HG03159 (cell line): Measurements from ENCODE around the gene PPP1R16B.

Source experiments
- ATAC-seq: cut with Tn5 transposase; IDR thresholded peaks from one replicate; pipeline ENCODE4 v1.9.1; 2021; ENCODE audit warnings: mild to moderate bottlenecking, moderate library complexity; ENCODE audit not compliant: unreplicated experiment

The PPP1R16B gene

DNA sequence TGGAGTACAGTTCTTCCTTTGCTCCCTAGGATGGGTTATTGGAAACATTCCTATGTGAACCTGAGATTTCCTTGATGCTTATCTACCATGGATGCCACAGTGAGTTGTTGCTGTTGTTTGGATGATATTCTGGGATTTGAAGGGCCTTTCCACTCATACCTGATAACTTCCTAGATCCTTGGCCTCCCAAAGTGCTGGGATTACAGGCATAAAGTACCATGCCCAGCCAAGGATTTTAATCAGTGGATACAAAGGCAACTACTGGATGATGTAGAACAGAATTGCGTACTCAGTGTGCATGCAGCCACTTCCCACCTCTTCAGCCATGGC is 20.0 kb downstream of the PPP1R16B start:
- ATAC-seq = no peak

DNA sequence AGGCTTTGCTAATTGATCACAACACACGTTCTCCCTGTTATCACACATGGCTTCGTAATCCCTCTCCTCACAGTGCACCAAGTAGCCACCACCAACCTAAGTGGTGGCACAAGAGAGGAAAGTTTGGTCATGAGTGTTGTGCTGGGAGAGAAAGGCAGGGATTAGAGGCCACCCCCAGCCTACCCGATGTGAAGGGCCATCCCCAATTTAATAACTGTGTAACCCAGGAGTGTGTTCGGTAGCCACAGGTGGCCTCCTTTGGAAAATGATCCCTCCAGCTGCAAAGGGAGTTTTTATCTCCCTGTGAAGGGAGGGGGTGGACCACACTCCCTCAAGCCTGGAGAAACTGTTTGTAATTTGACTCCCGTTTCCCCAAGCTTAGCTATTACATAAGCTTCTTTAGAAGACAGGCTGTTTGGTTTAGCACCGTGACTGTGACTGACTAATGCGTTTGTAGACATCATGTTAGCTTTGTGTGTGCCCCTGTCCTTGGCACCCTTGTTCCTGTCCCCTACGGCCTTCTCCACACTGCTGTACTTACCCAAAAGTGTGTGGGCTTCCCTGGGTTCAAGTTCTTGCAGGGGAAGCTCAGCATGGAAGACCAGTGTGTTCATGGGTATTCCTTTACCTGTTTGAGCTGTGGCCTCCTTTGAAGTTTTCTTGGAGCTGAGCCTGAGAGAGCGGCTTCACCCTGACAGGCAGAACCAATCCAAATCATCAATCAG is 20.6 kb downstream of the PPP1R16B start:
- no peak for ATAC-seq

DNA sequence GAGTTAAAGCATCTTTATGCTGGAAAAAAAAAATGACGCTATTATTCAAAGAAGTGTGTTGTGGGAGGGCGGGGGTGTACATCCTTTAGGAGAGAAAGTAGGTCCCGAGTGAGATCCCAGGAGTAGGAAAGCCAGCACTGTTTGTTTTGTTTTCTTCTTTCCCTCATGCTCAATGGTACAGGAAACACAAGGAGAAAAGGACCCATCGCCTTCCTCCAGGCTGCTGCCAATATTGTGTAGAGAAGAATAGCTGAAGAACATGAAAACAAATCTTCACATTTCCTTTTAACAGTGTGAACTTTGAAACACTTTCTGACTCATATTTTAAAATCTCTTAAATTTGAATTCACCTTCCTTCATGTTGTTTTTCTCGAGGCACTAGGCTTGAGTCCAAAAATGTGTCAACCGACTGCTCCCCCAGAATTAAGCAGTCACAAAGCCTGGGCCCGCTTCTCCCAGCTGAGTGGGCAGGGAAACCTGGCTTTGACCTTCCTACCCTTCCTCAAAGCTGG is 22.3 kb downstream of the PPP1R16B start:
- no peak for ATAC-seq

DNA sequence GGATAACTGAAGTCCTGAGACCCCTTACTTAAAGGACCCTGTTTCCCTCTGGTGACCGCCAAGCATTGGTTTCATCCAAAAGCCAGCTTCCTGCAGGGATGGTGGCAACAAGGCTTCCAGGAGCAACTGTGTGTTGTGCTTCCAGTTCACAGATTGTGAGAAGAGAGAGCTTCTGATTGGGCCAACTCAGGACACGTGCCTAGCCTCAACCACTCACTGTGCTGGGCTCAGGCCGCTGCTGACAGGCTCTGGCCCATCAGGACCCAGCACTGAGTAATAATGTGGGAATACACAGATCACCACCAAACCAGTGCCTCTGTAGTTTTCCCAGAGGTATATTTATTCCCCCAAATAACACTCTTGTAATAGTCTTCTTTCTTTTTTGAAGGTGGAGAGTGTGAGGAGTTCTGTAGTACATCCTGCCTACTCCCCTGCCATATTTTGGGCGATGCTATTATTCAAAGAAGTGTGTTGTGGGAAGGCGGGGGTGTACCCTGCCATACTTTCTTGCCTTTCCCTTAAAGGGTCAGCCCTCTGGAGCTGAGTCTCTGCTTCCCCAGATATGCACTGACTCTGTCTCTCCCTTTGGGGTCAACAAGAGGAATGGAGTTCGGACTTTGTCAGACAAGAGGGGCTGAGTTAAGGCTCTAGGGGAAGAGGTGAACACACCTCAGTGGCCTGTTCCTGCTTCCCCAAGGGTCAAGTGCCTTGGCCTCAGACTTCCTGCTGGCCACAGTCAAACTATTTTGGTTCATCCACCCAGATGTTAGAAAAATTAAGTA is 23.2 kb downstream of the PPP1R16B start:
- no peak for ATAC-seq

DNA sequence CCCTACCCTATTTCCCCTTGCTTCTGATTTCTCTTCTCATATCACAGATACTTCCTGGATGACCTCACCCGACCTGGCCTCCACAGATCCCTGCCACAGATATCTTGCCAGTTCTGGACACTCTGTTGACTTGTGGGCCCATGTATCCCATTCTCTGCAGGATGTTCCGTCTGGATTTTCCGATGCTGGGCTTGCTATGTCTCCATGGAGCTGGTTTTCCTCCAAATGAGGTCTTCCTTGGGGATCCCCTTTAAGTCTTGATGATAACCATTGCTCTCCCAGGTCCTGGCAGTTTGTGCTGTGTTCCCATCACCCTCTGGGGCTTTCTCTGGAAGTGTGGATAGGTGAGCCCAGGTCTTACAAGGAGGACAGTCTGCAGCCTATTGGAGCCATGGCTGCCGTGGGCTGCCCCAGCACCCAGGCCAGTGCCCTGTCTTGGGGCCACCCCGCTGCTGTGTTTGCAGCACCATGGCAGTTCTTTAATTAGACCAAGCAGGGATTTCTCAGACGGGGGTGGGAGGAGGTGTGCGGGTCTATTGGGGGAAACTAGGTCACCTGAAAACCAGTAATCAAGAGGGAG is 23.9 kb downstream of the PPP1R16B start:
- no peak for ATAC-seq

DNA sequence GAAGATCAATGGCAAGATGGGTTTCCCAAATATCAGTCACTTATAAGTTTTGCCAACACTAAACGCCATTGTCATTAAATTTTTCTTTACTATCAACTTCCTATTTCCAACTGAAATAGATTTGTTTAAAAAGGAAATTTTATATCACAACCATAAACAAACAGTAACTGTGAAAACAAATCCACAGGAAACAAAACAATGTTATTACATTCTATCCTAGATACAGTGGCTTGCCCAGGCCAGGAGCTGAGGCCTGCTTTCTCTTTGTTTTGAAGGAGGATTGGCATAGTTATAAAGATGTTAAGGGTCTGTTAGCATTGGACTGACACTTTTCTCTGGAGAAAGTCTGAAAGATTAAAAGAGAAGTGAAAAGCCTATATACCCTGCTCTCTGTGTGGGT is 24.9 kb downstream of the PPP1R16B start:
- no peak for ATAC-seq

DNA sequence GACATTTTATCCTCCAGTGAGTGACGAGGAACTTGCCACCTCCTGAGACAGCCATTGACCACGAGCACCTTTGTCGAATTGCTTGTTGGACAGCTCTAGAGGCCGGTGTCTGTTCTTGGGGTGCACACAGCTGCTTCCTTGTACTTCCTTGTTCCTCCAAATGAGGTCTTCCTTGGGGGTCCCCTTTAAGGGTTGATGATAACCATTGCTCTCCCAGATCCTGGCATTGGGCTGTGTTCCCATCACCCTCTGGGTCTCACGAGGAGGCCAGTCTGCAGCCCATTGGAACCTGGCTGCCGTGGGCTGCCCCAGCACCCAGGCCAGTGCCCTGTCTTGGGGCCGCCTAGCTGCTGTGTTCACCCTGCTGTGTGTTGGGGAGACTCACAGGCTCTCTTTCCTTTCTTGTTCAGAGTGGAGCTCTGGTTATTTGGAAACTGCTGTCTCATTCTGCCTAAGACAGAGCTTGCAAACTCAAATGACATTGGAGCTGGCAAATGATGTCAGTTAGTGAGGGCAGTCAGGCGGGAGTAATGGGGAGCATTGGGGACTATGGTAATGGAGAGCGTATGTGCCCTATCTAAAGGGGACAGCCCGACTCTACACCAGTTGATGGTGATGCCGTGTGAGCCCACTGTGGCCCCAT is 25.7 kb downstream of the PPP1R16B start:
- ATAC-seq = no peak

DNA sequence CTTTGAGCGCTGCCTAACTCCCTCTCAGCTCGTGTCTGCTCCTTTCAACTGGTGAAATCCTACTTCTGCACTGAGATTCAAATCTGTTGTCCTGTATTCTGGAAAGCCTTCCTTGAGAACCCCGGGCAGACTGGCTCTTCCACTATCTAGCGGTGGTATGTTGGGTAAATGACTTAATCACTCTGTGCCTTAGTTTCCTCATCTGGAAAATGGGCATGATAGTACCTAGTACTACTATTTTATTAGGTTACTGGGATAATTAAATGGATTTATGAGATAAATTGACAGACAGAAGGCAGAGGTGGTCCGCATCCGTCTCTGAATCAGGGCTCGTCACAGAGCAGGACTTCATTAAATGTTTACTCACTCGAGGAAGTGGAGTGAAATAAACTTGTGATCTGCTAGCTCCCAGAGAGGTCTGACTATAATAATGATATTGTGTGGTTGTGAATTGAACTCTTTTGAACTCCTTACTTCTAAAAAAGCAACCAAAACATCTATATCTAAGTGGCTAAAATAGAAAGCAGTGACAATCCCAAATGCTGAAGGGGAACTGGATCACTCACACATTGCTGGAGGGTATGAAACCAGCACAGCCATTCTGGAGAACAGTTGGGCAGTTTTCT is 26.6 kb downstream of the PPP1R16B start:
- ATAC-seq = no peak

DNA sequence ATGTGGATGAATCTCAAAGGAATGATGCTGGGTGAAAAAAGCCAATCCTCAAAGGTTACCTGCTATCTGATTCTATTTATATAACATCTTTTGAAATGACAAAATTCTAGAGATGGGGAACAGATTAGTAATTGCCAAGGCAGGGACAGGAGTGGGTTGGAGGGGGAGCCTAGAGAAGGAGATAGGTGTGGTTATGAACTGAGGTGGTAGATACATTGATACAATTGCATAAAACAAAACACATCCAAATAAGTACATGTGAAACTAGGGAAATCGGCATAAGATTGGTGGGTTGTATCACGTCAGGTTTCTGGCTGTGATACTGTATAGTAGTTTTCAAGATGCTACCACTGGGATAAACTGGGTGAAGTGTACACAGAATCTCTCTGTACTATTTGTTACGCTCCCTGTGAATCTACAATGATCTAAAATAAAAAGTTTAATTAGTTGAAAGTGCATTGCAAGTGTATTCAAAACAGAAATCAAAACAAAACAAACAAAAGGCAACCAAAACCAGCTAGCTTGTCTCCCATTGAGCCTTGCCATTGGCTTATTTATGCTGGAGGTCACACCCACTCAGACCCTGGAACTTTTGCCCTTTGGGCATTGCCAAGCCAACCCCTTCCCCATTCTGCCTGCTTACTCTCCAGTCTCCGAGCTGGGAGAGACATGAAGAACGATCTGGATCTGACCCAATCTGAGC is 27.8 kb downstream of the PPP1R16B start:
- ATAC-seq = no peak

DNA sequence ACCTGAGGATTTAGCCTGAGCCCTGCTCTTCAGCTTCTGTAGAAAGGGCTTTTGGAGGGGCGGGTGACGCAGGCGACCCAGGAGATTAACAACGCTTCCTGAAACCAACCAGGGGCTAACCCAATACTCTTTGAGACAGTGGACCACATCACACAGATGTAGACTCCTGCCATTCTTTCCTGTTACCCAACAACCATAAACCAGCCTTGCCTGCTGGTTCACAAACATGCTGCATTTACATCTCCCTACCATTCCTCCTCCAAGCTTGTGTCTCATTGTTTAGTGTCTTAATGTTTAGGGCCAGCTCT is 28.3 kb downstream of the PPP1R16B start:
- ATAC-seq = no peak

DNA sequence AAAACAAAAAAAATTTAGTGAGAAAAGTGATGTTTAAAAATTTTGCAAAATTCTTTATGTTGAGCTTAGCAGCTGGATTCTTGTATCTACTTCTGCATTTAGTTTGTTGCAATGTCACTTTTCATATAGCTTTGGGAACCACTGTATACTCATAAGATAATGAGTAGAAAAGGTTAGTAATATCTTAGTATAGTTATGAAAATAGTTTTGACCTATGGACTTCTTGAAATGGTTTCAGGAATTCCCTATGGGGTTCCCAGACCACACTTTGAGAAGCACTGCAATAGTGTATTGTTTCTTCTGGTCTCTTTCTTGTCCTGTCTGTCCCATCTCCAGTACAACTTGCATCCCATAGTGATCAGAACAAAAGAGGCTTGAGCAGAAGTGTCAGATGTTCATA is 29.4 kb downstream of the PPP1R16B start:
- ATAC-seq = no peak

DNA sequence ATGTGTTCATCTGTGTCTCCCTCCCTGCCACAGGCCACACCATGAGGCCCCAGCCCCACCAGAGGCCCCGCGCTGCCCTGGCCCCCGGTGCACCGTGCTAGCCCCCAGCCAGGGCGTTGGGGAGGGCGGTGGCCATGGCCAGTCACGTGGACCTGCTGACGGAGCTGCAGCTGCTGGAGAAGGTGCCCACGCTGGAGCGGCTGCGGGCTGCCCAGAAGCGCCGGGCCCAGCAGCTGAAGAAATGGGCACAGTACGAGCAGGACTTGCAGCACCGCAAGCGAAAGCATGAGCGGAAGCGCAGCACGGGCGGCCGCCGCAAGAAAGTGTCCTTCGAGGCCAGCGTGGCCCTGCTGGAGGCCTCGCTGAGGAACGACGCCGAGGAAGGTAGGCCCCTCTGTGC is 30.3 kb downstream of the PPP1R16B start:
- ATAC-seq = no peak

DNA sequence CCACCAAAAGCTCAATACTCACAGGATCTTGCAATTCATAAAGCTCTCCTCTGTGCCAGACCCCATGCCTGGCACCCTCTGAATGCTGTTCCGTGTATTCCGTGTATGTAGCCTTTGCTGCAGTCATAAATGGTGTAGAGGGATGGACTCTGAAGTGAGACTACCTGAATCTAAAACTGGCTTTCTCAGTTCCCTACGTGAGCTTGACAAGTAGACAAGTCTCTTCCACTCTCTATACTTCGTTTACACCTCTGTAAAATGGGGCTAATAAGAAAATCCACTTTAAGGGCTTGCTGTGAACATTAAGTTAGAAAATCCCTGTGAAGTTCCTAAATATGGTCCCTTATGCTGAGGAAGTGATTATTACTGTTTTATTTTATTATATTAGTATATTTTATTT is 31.5 kb downstream of the PPP1R16B start:
- no peak for ATAC-seq

DNA sequence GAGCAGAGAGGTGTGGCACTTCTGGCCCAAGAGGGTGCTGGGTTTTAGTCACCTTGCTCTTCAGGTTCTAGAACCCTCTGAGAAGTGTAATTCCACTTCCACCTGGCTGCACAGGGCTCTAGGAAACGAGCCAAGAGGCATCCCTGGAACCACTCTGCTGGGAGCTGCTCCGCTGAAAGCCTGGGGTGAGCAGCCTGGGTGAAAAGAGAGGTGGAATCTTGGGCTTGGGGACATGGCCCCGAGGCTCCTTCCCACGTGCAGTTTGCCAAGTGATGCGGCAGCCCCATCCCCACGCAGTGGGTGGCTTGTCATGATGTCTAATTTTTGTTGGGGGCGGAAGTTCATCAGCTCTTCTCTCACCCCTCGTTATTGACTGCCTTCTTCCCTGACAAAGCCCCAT is 32.8 kb downstream of the PPP1R16B start:
- no peak for ATAC-seq

DNA sequence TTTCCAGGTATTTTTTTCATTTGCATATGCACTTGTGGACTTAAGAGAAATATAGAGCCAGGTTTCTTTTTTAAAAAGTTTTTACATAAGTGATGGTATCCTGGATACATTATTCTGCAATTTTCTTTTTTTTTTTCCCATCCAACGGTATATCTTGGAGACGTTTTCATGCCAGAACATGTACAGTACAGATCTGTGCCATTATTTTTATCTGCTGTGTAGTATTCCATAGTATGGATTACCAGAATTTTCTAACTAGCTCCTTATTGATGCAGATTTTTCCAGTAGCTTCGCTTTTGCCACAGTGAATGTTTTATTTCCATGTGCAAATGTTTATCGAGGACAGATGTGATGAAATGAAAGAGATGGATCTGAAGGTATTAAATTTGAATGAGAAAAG is 34.1 kb downstream of the PPP1R16B start:
- no peak for ATAC-seq

DNA sequence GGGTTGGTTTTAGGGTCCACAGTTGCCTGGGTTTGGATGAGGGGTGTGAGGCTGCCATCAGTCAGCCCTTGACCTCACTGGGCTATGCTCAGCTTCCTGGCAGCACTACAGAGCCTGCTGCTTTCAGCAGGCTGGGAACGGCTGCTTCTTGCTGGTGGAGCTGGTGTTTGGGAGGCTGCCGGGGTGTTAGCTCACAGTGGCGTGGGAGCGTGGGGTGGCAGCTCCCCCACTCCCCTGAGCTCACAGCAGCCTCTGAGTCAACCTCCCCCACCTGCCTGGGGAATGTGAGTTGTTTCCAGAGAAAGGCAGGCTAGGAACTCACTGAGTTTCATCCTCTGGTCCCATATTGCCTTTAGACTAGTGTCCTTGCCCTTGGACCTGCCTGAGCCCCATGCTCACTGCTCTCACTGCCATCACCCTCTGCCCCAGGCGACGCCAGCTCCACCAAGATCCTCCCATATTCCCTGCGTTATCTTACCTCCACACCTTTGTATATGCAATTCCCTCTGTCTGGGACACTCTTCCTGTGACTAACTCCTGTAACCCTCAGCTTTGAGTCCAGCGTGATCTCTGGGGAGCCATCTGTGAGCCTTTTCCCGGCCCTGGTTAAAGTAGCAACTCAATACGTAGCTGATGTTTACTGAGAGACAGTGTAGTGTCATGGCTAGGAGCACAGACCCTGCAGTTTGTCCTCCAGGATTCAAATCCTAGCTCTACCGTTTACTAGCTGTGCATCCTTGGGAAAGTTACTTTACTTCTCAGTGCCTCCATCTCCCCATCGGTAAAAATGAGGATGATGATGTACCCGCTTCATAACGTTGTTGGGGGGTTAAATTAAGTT is 34.8 kb downstream of the PPP1R16B start:
- ATAC-seq = no peak

DNA sequence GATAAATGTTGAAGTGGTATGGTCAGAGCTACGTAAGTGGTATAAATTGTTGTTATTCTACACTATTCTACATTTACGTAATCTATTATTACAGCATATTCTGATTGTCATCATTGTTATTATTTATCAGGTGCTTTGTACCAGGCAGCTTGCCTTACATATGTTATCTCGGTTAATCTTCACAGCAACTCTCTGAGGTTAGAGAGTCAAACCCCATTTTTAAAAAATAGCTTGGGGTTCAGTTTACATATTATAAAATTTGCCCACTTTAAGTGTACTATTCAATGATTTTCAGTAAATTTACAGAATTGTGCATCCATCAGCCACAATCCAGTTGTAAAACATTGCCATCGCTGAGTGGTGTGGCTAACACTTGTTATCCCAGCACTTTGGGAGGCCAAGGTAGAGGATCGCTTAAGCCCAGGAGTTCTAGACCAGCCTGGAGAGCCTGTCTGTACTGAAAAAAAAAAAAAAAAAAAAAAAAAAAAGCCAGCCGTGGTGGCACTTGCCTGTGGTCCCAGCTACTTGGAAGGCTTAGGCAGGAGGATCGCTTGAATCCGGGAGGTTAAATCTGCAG is 35.5 kb downstream of the PPP1R16B start:
- ATAC-seq = no peak

DNA sequence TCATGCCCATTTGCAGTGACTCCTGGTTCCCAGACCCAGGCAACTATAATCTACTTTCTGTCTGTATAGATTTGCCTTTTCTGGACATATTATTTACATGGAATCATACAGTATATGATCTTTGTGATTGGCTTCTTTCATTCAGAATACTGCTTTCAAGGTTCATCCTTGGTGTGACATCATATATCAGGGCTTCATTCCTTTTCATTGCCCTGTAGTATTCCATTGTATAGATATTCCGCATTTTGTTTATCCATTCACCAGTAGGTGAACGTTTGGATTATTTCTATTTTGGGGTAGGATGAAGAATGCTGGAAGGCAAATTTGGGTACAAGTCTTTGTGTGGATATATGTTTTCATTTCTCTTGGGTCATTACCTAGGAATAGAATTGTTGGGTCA is 36.1 kb downstream of the PPP1R16B start:
- no peak for ATAC-seq

DNA sequence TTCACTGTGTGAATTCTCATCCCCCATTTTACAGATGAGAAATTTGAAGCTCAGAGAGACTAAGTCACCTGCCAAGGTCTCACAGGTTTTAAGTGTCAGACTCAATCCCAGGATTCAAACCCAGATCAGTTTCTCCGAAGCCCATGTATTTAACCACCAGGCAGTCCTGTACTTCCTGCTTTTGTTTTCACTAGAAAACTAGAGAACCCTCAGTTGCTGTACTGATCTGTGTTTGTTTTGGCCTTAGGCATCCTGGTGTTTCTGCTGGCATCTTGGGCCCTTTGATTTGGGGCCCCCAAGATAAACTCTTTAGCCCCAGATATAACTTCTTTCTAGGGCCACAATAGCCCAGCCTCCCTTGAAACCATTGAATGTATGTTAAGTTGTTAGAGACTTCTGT is 36.5 kb downstream of the PPP1R16B start:
- peak; percentile 34 for ATAC-seq
